ENCODE measurements around the gene UGT1A6. TPM values are rescaled to one million over a fixed set of nuclear protein-coding genes. Genes with fewer than 3 reads are reported as not detected.

Gene UGT1A6
- total RNA-seq, 1 experiment from 2014 or later = not detected

- Mint-ChIP-seq H3K36me3 (no peaks in the 10 kb centered on the region), H3K9me3 (peaks cover 9% of the 10 kb centered on the region), H3K4me3 (no peak overlapping the region), H3K4me1 (peaks cover 3% of the 10 kb centered on the region), H3K27ac (no peak overlapping the region), H3K27me3 (ENCODE audit: low read depth) (peaks cover 7% of the 10 kb centered on the region; the same call in 1 of the 2 replicates)
- no peak for TF ChIP-seq AR (CRISPR knock-in tag; IDR thresholded peaks at IDR 0.05)
- no peak for TF ChIP-seq ETV6 (CRISPR knock-in tag; IDR thresholded peaks at IDR 0.05)
- no peak for TF ChIP-seq GABPB1 (CRISPR knock-in tag; IDR thresholded peaks at IDR 0.05)
- no peak for TF ChIP-seq MLX (CRISPR knock-in tag; IDR thresholded peaks at IDR 0.05)
- TF ChIP-seq USF1 (CRISPR knock-in tag; IDR thresholded peaks at IDR 0.05) = no peak
- no peak for TF ChIP-seq ATF6 (CRISPR knock-in tag; IDR thresholded peaks at IDR 0.05)
- no peak for TF ChIP-seq USF2 (CRISPR knock-in tag; IDR thresholded peaks at IDR 0.05)
- no peak for TF ChIP-seq MAX (CRISPR knock-in tag; IDR thresholded peaks at IDR 0.05)
- TF ChIP-seq ZMAT4 (CRISPR knock-in tag; IDR thresholded peaks at IDR 0.05) = no peak
- no peak for TF ChIP-seq TEAD1 (CRISPR knock-in tag; IDR thresholded peaks at IDR 0.05)
- no peak for TF ChIP-seq CBFB (CRISPR knock-in tag; IDR thresholded peaks at IDR 0.05; ENCODE audit: low read depth)
- TF ChIP-seq ZNF532 (CRISPR knock-in tag; IDR thresholded peaks at IDR 0.05; ENCODE audit: borderline replicate concordance) = no peak
- TF ChIP-seq ZBTB43 (CRISPR knock-in tag; IDR thresholded peaks at IDR 0.05) = no peak
- no peak for TF ChIP-seq NFYB (CRISPR knock-in tag; conservative IDR thresholded peaks at IDR 0.05; ENCODE audit: low read depth)
- ATAC-seq = no peak
- ChIA-PET CTCF (no interaction called here), POLR2A (no interaction called here)
- DNase-seq (ENCODE audit: low spot score) = no peak
These were observed 71.6 kb downstream of the UGT1A6 start for GRCh38 chr2:233764264-233764663.
